Activated effector memory CD4-positive, alpha-beta T cell treated with anti-CD3 and anti-CD28 coated beads, Interleukin-2, amount 50 U/mL, for 16 hours (primary cell): ENCODE results near the gene INAVA.

Experiments used
- DNase-seq: peaks from one replicate; pipeline ENCODE4 v3.0.0-alpha.2; 2020

INAVA gene

DNA sequence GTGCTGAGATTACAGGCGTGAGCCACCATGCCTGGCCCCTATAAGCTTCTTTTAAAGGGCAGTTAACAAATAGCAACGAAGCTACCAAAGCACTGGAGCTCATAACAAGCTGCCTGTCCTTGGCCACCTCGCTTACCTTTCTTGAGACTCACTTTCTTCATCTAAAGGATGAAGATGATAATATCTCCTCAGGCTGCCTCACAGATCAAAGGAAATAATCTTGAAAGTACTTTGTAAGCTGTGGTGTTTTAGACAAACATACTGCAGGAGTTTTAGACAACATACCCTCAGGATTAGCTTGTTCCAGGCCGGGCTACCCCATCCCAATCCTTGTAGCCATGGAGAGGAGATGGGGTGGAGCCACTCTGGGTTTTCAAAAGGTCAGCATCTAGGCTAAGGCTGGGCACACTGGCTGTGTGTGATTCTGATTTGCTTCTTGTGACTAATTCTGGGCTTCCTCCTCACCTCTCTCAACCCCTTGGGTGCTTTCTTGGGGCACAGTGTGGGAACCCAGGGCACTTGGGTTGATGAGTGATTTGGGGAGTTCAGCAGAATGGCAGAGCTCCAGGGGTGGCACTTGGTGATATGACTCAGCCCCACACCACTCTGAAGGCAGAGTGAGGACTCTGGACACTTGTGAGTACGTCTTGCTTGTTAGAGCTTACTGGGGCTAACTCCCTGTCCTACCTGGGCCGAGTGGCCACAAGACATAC lies 16.7 kb upstream of the INAVA start:
- DNase-seq: peak; percentile 86

DNA sequence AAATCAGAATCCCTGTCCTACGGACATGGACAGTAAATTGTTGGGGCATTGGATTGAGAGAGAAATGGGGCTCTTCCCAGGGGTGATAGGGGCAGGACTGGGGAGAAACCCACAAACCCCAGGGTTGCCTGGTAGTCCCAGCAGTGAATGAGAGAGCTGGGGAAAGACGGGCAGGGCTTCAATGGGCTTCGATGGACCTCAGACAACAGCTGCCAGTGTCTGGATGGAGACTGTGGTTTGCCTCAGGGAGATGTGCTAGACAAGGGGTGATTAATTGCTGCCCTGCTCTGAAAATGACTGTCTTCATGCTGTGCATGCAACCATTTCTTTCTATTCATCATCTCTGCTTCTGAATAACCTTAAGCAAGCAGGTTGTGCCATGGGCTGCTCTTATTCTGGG lies 14.5 kb upstream of the INAVA start:
- DNase-seq: no peak

DNA sequence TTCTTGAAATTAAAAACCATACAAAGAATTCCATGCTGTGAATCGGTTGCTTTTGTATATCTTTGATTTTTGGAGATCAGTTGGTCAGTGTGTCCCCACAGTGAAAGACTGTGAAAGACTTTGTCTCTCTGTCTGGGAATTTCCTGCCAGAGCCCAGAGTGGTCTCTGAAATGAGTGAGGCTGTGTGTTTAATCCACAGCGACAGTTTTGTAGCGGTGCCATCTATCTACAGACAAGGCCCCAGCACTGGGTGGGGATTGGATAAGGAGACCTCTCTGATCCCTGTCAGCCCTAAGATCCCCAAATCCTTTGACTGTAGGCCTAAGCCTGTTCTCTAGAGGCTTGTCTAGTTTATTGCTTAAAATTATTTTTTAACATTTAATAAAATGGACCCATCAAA lies 11.6 kb upstream of the INAVA start:
- DNase-seq: peak; percentile 44

DNA sequence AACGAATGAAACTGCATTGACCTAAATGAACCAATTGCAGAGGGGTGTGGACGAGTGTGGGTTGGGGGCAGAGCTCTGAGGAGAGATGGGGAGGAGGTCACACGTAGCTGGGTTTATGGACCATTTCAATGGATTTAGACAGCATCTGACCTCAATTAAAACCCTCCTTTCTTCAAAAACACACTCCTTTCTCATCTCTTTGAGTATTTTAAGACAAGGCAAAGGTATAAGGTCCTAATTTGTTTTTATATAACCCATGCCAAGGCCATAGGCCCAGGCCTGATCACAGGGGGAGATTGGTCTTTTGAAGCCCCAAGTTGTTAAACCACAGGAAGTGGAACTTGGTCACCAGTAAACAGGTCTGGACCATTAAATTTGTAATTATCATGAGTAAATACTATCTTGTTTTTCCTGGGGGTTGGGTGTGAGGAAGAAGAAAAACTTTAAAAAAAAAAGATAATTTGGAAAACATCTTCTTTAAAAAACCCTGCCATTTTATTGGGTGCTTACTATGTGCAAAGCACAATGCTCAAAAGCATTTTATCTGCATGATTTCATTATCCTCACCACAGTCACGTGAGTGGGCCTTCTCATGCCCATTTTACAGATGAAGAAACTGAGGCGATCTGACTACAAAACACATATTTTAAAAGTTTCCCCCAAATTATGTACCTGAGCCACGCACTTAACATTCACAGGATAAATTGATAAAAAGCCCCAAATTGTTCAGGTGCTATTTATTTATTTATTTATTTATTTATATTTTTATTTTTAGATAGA lies 8.9 kb upstream of the INAVA start:
- peak; percentile 46 for DNase-seq

DNA sequence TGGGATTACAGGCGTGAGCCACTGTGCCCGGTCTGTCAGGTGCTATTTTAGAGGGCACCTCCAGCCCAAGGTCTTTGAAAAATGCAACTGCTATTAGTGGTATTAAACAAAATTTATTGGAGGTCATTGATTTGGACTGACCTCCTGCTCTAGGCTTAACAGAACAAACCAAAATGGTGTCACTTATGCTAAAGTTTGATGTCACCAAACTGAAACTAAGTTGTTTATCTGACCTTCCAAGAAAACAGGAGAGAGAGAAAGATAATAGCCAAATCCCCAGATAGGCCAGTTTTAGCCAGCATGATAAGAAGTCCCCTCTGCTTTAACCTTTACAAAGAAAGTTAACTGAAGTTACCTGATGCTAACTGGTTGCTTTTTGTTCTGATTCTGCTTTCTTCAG lies 8.1 kb upstream of the INAVA start:
- no peak for DNase-seq

DNA sequence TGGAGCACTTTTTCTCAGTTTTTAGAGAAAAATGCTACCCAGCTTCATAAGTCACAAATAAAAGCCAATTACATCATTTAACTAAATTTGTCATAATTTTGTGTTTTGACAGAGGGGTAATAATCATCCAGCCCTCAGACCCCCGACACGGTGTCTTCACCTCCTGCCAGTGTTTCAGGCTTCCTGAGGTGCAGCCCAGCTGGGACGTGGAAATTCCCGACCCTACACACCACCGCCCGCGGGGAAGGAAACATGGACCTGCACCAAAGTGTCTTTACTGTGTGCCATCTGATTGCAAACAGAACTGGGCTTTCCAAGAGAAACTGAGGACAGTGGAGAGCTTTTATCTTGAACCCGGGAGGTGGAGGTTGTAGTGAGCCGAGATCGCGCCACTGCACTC lies 7.7 kb upstream of the INAVA start:
- peak; percentile 61 for DNase-seq

DNA sequence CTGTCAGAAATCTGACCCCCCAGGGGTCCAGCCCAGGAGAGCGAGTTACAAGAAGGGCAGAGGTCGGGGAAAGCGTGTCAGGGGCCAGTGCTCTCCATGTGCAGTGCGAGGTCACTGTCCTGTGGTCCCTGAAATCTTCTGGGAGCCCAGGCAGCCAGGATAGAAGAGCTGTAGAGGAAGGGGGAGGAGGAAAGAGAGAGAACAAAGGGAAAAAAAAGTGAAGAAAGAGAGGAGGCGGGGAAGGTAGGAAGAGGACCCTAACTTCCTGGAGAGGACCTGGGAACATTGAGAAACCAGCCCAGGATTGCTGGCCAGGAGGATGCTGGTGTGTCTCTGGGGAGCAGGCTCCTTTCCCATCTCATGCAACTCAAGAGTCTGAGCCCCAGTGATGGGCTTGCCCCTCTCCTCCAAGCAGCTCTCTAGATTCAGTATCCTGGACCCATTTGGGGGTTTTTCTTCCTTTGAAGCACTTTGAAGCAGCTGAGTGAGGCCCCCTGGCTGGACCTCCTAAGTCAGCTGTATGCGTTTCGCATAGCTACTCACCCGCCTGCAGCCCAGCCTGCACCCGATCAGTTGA lies 6.8 kb upstream of the INAVA start:
- DNase-seq: no peak

DNA sequence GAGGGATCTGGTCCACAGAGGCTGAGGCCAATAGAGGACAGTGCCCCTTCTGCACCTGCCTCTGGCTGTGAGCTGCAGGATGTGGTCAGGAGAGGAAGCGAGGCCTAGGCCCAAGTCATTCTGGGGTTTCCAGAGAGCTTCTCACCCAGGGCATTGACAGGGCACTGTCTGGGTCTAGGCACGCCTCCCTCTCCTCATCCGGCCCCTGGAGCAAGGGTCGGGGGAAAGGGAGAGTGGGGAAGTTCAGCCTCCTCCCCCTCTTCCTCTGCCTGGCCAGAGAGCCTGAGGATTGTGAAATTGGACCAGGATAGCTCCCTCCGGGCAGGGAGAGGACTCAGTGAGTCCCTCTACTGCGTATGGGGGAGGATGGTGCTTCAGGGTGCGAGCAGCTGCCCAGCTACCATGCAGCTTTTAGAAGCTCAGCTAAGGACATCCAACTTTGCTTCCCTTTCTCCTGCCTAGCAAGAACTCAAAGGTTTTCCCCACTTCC lies 6.3 kb upstream of the INAVA start:
- peak; percentile 85 for DNase-seq

DNA sequence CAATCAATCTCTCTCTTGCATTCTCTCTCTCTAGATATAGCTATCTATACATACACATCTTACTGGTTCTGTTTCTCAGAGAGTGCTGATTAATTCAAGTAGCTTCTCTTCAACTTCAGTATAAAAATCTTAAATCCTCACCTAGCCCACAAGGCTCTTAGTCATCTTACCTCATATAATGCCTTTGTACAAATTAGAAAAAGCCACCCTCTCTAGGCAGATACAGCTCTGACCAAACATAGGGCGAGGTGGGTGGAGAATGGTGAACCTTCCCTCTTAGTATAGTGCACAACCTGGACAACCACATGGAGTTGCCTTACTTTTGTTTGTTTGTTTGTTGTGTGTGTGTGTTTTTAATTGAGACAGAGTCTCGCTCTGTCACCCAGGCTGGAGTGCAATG lies 5.1 kb upstream of the INAVA start:
- peak; percentile 64 for DNase-seq

DNA sequence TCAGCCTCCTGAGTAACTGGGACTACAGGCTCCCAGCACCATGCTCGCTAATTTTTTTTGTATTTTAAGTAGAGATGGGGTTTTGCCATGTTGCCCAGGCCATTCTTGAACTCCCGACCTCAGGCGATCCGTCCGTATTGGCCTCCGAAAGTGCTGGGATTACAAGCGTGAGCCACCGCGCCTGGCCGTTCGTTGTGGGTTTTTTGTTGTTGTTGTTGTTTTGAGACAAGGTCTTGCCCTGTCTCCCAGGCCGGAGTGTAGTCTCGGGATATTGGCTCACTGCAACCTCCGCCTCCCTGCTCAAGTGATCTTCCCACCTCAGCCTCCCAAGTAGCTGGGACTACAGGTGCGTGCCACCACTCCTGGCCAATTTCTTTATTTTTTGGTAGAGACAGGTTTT lies 4.7 kb upstream of the INAVA start:
- peak; percentile 49 for DNase-seq

DNA sequence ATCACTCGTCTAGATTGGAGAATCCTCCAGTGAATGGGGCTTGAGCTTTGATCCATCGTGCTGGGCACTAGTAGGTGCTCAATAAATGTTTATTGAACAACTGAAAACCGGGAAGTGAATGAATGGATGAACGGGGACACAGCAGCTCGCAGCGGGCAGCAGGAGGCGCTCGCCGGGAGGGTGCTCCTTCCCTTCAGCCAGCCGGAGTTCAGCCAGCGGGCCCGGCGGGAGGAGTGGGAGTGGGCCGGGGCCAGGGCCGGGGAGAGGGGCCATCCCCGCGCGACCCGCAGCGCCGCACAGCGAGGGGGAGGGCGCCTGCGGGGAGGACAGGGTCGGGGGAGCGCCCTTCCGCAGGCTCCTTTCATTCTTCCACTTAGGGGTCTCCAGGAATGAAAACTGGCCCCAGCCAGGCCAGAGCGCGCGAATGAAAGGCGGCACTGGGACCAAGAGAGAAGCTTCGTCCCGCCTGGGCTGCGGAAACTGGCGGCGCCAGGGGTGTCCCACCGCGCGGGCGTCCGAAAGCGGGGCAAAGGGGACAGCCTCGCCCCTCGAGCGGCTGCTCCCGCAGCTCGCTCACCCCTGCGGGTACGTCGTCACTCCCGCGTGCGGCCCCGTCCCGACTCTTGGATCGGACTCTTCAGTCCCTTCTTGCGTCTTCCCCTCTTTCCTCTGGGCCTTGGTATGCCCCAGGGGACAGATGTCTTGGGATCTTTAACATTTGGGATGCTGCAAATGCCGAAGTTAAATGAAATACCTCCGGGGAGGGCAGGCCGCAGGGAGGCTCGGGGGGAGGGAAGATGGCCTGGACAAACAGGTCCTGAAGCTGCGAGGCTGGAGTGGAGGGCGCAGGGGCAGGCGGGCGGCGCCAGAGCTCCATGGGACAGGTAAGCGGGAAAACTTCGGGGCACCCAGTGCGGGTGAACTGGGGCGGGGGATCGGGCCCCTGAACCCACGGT lies 3.6 kb upstream of the INAVA start:
- peak; percentile 68 for DNase-seq

DNA sequence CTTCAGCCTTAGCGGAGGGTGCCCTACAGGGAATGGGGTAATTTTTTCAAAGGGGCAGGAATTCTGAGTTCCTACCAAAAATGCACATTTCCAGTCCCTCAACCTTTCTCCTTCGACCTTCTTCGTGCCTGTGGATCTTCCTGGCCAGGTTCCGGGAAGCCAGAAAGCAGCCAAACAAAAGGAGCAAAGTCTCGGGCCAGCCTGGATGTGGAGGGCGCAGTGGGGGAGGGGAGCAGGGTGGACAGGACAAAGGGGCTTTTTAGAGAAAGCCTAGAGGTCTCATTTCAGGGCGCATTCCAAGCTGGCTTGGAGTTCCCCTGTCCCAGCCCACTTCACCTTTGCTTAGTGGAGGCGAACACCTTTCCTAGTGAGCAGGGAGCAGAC lies 2.9 kb upstream of the INAVA start:
- no peak for DNase-seq

DNA sequence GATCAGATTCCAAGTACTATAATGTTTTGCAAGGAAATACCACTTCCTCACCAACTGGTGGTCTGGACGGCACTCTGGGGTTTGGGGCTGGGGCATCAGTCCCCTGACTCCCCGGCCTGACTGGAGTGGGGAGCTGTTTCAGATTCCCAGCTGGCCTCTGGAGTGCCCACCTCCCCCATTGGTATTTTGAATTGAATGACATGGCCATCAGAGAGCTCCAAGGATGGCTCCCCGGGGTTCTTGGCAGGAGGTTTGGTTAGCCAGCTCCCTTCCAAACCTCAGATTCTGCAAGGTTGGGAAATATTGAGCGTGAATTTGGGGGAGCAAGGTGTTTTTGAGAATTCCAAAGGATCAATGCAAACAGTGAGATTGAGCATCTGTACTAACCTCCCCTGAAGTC lies 2.2 kb upstream of the INAVA start:
- peak; percentile 55 for DNase-seq

DNA sequence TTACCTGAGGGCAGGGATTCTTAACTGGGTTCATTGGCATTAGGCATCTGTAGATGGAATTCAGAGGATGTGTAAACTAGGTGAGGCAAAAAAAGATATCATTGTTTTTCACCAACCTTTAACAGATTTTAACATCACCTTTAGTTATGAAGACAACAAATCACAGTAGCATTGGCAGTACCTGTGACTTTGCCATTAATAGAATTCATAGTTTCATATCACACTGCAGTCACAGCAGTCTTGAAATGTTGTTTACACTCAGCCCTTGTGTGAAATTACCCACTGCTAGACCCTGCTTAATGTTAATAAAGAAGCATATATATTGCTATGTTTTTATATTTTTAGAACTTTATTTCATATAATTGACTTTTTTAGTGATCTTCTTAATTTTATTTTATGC lies 1.7 kb upstream of the INAVA start:
- DNase-seq: no peak

DNA sequence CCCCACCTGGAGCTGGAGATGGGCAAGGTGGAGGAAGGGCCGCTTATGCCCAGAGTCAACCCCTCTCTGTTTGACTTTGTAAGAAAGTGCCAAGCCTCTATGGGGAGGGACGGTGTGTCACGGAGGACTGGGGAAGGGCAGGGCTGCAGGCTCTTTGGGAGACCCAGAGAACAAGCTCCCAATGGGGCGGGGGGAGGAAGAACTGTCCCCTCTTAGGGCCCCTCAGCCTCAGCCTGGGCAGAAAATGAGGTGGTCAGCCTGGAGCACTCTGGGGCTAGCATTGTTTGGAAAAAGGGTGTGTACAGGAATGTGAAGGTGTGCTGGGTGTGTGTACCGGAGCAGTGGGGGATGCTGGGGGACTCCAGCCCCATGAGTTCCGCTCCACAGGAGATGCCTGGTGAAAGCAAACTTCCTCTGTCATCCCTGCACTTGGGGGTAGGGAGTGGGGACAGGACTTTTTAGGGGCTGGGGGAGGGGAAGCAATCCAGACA lies 1.2 kb upstream of the INAVA start:
- peak; percentile 60 for DNase-seq

DNA sequence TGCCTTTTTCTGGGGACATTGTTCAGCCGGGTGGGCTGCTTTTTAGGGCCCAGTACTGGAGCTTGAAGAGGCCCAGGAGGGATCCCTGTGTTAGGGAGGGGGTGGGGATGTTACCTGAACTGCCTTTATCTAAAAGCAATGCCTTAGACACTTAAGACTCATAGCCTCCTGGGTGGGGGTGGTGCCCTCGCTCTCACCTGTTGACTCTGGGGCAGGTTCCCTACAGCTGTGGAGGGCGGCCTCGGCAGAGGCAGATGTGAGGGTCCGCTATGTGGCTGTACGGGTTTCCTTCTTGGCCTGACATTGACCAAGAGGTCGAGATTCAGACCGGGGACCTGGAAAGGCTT lies 716 bp downstream of the INAVA start:
- no peak for DNase-seq

DNA sequence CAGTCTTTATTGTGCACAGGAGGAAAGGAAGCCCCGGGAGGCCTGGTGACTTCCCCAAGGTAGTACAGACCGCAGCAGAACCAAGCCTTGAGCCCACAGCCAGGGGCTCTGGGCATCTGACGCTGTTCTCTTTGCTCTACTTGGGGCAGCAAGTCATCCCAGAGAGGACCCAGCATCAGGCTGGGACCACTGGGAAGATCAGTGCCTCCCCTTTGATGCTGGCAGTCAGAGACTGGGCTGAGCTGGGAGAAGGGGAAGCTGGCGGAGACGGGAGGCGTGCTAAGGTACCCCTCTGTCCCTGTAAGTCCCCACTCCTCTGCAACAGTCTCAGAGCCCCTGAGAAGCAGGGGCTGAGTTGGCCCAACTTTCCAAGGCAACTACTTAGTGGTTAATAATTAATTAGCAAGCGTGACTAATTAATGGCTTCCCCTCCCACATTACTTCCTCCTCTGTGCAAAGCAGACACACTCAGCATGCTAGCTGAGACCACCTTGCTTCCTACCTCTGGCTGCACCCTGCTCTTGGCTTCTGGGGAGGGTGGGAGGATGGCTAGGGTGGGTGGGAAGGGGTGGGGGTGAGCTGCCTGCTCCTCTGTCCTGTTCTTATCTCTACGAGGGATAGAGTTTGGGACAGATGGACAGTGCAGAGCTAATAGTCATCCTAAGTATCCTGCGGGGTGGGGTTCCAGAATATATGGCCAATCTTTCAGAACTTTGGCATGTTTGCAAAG lies 1.3 kb downstream of the INAVA start:
- DNase-seq: no peak

DNA sequence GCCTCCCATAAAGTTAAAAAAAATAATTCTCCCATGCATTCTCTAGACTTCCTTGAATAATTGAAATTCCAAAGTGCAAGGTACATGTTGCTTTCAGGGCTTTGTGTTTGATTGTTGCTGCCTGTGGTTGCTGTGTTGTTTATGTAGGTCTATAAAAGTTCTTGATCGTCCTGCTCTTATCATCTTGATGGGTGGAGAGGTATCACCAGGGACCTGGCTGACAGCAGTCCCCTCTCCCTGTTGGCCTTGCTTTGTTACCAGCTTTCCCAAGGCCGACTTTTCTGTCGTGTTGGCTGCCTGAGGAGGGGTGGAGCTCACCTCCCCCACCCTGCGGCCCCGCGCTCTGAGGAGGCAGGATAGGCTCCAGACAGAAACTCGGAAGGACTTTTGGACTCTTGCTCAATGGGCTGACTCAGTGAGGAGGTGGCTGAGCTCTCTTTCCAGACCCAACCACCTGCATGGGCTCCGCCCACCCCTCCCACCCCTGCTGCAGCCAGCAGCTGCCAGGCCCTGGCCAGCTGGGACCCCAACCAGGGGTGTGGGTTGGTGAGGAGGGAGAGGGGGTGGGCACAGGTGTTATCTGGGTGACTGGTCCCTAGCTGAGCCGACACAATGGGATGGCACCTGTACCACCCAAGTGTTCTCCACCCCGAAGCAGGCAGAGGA lies 2.0 kb downstream of the INAVA start:
- no peak for DNase-seq

DNA sequence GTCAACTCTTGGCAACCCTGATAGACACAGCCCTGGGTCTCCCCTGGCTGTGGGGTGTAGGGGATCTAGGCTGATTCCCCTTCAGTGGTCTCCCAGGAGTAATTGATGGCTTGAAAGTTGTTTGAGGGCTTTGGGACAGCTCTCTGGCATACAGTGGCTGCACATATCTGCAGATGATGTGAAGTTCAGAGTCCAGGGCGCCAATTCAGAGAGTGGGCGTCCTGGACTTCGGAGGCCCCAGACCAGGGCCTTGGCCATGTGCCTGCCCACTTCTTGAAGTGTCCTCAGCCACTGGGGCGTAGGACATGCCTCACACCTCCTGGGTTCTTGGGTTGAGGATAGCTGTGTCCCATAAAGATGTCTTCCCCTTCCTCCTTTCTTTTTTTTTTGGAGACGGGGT lies 2.6 kb downstream of the INAVA start:
- DNase-seq: no peak

DNA sequence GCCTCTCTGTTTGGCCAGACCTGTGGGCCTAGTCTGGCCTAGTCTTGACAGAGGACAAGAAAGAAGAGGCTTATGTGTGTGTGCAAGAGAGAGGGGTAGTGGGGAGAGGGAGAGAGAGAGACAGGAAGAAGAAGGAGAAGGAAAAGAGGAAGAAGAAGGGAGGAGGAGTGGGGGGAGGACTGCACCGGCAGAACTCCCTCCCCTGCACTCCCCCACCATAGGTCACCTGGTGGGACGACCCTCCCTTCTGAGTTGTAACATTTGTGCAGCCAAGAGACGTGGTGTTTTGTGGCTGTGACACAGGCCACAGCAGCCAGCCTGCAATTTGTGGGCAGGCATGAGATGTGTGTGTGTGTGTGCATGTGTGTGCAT lies 4.3 kb downstream of the INAVA start:
- no peak for DNase-seq

DNA sequence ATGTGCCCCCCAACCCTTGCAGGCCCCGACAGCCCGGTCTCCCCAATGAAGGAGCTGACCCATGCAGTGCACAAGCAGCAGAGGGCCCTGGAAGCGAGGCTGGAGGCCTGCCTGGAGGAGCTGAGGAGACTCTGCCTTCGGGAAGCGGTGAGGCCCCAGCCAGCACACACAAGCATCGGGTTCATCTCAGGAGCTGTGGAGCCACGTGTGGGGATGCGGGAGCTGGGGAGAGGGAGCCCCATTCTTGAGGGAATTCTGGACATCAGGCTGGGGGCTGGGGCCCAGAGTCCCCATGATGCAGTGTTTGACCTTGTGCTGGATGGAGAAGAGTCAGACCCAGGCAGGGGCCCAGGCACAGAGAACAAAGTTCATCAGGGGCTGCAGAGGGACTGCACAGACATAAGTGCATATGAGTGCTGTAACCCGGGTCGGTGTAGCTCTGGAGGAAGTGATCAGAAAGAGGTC lies 4.8 kb downstream of the INAVA start:
- DNase-seq: peak; percentile 60
